Activated T-cell treated with anti-CD3 and anti-CD28 coated beads, Interleukin-2, amount 50 U/mL, for 48 hours (primary cell): Measurements from ENCODE around the gene CFAP54.
"Not testable (repeated sequence)": the region's sequence is repeated elsewhere in the genome, so short reads cannot be mapped to it uniquely, and the experiment has no call there.

Experiments used
- DNase-seq, 2 experiments: peaks; one replicate each; pipeline ENCODE4 v3.0.0-alpha.2; 2020

Gene CFAP54

GRCh38 chr12:96489392-96490056 lies at the start of gene CFAP54:
CFAP54 (plus strand) TSS chr12:96489577; CDS start chr12:96489610, 33 bp downstream.
- DNase-seq, result peak; percentile 96 to 97

GRCh38 chr12:96441816-96442215 lies 47.6 kb upstream of the CFAP54 start:
- DNase-seq, result no peak

- DNase-seq, result no peak
Observed at GRCh38 chr12:96442906-96443305, 46.5 kb upstream of the CFAP54 start.

- DNase-seq, result no peak
Observed at GRCh38 chr12:96444399-96444798, 45.0 kb upstream of the CFAP54 start.

- DNase-seq, result peak in 1 of 2 experiments; percentile 43
Observed at GRCh38 chr12:96445691-96446583, 43.4 kb upstream of the CFAP54 start.

- DNase-seq, result no peak
Observed at GRCh38 chr12:96447256-96447655, 42.1 kb upstream of the CFAP54 start.

- DNase-seq, result no peak
Observed at GRCh38 chr12:96448300-96448699, 41.1 kb upstream of the CFAP54 start.

- no peak for DNase-seq
Observed at GRCh38 chr12:96452261-96452922, 37.0 kb upstream of the CFAP54 start.

- DNase-seq, result no peak
Observed at GRCh38 chr12:96454396-96454795, 35.0 kb upstream of the CFAP54 start.

GRCh38 chr12:96456265-96456974 lies 33.0 kb upstream of the CFAP54 start:
- DNase-seq, result no peak

- DNase-seq, result no peak
Observed at GRCh38 chr12:96457191-96457930, 32.0 kb upstream of the CFAP54 start.

GRCh38 chr12:96459281-96459680 lies 30.1 kb upstream of the CFAP54 start:
- DNase-seq, result not testable (repeated sequence)

GRCh38 chr12:96462571-96463280 lies 26.7 kb upstream of the CFAP54 start:
- no peak for DNase-seq

GRCh38 chr12:96465896-96466295 lies 23.5 kb upstream of the CFAP54 start:
- no peak for DNase-seq

- DNase-seq, result no peak
Observed at GRCh38 chr12:96466939-96467751, 22.2 kb upstream of the CFAP54 start.

- no peak for DNase-seq
Observed at GRCh38 chr12:96471368-96472050, 17.9 kb upstream of the CFAP54 start.

- no peak for DNase-seq
Observed at GRCh38 chr12:96472384-96472783, 17.0 kb upstream of the CFAP54 start.

GRCh38 chr12:96473394-96474093 lies 15.8 kb upstream of the CFAP54 start:
- no peak for DNase-seq

GRCh38 chr12:96474206-96474605 lies 15.2 kb upstream of the CFAP54 start:
- DNase-seq, result no peak
